ENCODE measurements around the gene ROPN1.

The ROPN1 gene

DNA sequence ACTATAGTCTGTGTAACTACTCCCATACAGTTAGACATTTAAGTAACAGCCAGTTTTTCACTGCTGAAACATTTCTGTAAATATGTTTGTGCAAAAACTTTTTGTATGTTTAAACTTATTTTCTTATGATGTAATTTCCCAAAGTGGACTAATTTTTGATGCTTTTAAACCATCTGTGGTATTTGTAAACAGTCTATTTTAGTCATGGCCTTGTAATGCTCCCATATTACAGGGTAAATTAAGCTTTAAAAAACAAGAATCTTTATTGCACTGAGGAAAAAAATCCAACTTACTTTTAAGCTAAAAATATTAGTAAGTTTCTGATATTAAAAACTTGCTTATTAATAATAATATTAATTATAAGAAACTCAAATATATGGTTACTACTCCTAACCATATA lies 44.4 kb downstream of the ROPN1 start:
- DNase-seq (ENCODE audit: low spot score): no peak

GRCh38 chr3:123941542-123941941 lies 50.4 kb downstream of the ROPN1 start:
- DNase-seq (ENCODE audit: low spot score): no peak

- no peak for DNase-seq (ENCODE audit: low spot score)
Measured at GRCh38 chr3:123941121-123941520, 50.8 kb downstream of the ROPN1 start.

DNA sequence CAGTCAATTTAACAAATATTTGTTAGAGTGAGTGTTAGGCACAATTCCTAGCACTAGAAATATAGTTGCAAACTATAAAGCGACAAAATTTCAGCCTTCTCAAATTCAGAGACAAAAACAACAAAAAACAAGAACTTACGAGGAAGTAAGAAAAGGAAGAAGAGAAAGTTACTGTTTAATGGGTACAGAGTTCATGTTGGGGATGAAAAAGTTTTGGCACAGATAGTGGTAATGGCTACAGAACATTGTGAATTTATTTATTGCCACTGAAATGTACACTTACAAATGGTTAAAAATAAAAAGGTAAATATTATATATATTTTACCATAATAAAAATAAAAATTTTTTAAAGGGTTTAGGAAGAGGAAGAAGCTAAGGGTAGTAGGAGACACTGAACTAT lies 52.2 kb downstream of the ROPN1 start:
- DNase-seq (ENCODE audit: low spot score): no peak

DNA sequence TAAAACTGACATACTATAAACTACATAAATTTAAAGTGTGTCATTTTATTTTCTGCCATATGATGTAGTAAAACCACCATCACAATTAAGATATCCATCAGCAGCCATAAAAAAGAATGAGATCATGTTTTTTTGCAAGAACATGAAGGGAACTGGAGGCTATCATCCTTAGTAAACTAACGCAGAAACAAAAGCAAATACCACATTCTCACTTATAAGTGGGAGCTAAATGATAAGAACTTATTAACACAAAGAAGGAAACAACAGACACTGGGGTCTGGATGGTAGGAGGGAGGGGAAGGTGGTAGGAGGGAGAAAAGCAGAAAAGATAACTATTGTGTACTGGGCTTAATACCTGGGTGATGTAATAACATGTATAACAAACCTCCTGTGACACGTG lies 55.5 kb downstream of the ROPN1 start:
- DNase-seq (ENCODE audit: low spot score): no peak

DNA sequence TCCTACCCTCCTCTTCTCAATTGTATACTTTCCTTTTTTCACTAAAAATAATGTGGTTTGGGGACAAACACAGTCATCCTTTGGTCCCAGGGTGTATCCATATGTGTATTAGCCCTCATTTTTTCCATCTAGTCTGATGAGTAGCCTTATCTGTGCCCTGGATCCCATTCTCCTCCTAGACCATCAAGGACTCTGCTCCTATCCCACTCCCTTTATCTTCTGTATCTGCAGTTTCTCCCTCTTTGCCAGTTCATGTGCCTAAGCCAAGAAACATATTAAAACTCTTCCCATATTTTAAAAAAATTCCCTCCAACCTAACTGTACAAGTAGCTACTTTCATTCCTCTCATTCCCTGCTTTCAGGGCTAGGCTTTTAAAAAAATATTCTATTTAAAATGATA lies 56.1 kb downstream of the ROPN1 start:
- DNase-seq (ENCODE audit: low spot score): no peak

DNA sequence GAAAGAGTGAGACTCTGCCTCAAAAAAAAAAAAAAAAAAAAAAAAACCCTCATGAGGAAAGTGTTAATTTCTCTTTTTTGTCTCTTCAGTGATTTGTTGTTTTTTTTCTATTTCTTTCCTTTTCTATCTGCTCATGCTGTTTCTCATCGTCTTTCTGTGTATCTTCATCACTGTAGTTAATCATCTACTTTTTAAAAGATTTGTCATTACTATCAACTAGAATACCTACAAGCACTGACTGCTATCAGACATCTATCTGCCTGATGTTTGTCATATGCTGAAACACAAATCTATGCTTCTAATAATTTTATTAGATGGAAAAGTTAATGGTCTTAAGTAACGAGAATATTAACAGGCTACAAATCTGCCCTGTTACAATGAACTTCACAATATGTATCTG lies 57.7 kb downstream of the ROPN1 start:
- no peak for DNase-seq (ENCODE audit: low spot score)

- no peak for DNase-seq (ENCODE audit: low spot score)
Measured at GRCh38 chr3:123930445-123930844, 61.5 kb downstream of the ROPN1 start.

DNA sequence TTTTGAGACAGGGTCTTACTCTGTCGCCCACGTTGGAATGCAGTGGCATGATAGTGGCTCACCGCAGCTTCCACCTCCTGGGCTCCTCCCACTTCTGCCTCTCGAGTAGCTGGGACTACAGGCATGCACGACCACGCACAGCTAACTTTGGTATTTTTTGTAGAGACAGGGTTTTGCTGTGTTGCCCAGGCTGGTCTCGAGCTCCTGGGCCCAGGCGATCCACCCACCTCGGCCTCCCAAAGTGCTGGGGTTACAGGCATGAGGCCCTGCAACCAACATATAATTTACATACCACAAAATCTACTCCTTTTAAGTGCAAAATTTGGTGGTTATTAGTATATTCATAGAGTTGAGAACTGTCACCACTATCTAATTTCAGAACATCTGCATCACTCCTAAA lies 62.6 kb downstream of the ROPN1 start:
- no peak for DNase-seq (ENCODE audit: low spot score)

DNA sequence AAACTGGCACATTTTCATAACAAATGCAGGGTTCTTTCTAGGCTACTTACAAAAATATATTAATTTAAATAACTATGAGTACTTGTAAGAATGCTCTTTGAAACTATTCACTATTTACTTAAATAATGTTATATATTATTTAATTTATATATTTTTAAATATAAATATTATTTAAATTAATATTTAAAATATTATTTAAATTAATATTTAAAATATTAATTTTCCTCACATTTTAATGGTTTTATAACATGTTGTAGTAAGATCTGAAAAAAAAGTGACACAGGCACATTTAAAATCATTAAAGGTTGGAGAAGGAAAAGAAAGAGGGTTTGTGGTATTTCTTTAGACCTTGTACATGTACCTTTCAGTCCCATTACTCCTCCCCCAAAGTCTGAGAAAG lies 65.5 kb downstream of the ROPN1 start:
- DNase-seq (ENCODE audit: low spot score): no peak

- DNase-seq (ENCODE audit: low spot score): no peak
Measured at GRCh38 chr3:123920868-123921267, 71.1 kb downstream of the ROPN1 start.

DNA sequence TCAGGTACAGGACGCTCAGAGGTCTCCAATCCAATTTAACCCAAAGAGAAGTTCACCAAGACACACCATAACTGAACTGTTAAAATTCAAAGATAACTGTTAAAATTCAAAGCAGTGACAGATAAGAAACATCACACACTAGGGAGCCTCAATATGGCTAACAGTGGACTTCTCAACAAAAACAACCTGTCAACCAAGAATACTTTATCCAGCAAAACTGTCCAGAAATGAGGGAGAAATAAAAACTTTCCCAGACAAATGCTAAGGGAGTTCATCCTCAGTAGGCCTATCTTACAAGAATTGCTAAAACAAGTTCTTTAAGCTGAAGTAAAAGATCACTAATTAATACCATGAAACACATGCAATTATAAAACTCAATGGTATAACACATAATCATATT lies 71.5 kb downstream of the ROPN1 start:
- no peak for DNase-seq (ENCODE audit: low spot score)

DNA sequence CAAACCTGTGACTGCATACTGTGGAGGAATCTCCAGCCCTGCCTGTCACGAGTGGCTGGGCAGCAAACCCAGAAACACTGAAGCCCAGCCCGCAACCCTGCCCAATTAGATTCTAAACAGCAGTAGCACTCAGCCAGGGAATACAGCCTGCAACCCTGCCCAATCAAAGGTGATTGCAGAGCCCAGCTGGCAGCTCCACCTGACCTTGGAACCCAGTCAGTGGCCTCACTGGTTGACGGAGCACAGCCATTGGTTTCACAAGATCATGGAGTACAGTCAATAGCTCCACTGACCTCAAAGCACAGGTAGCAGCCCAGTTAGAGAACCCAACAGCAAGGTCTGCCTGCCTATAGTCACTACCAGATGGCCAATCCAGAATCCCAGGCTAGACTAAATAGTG lies 72.6 kb downstream of the ROPN1 start:
- no peak for DNase-seq (ENCODE audit: low spot score)

Measured in HuH-7.5 (cell line).